GM12878 (cell line): Measurements from ENCODE around the gene SPAST. TPM values are rescaled to one million over a fixed set of nuclear protein-coding genes. Genes with fewer than 3 reads are reported as not detected.

Experiments used
- ATAC-seq: fragments of 200-7000 bp; cut with Tn5 transposase; 3 replicates; pipeline ENCODE4 v1.9.1; 2020; ENCODE audit warnings: mild to moderate bottlenecking, moderate library complexity
- BruUV-seq: library from RNA; stranded (reverse); fragments of 400-500 nt; replicated peaks from 2 replicates; lab custom pipeline; 2021; lab: Mats Ljungman, UMichigan
- CTCF ChIA-PET: fragments of 300-600 bp; sonication (Branson Sonifier 250); formaldehyde crosslinking; extraction: SDS; loops from one replicate; lab custom pipeline; 2021; ENCODE audit warnings: inconsistent platforms; lab: Yijun Ruan, JAX
- POLR2A ChIA-PET: fragments of 350-600 bp; formaldehyde crosslinking; extraction: SDS; loops from one replicate; lab custom pipeline; 2021; ENCODE audit warnings: inconsistent platforms; lab: Charles Lee
- RAD21 ChIA-PET: fragments of 300-600 bp; sonication (Branson Sonifier 250); formaldehyde crosslinking; loops from one replicate; lab custom pipeline; 2023; ENCODE audit warnings: antibody characterized with exemption; ENCODE audit not compliant: unreplicated experiment; lab: Charles Lee
- SMC1A ChIA-PET: fragments of 300-600 bp; sonication (Branson Sonifier 250); formaldehyde crosslinking; loops from one replicate; lab custom pipeline; 2023; ENCODE audit not compliant: unreplicated experiment, uncharacterized antibody; lab: Charles Lee
- DNase-seq: peaks from one replicate; pipeline ENCODE4 v3.0.0-alpha.2; 2011; ENCODE audit warnings: low read depth, low spot score
- FAIRE-seq: peaks from 3 replicates; lab custom pipeline; 2011; peaks lifted over from hg19 to GRCh38; lab: Jason Lieb, UNC
- H2AFZ ChIP-seq: 2 replicates; pipeline ENCODE4 v1.6.0; 2011; ENCODE audit warnings: low read depth, low read length, control low read depth; ENCODE audit not compliant: control insufficient read depth
- H3K27ac ChIP-seq: 2 replicates; pipeline ENCODE4 v1.5.1; 2011; ENCODE audit warnings: control low read depth; ENCODE audit not compliant: control insufficient read depth, insufficient read depth
- H3K27me3 ChIP-seq, 2 experiments: replicated peaks in 1 of 2; 2 replicates each; pipeline versions ENCODE4 v1.6.0 to v1.6.1; 2011; ENCODE audit warnings: low read length in 1 of 2; ENCODE audit not compliant: control insufficient read depth in 2 of 2, insufficient read depth in 2 of 2
- H3K36me3 ChIP-seq, 2 experiments: 2 replicates each; pipeline ENCODE4 v1.5.1; 2011; ENCODE audit warnings: low read length in 1 of 2; ENCODE audit not compliant: control insufficient read depth in 2 of 2, insufficient read depth in 2 of 2
- H3K4me1 ChIP-seq: 2 replicates; pipeline ENCODE4 v1.6.1; 2011; ENCODE audit warnings: mild to moderate bottlenecking, low read length, moderate library complexity, mixed read lengths; ENCODE audit not compliant: control insufficient read depth, insufficient read depth
- H3K4me2 ChIP-seq: 2 replicates; pipeline ENCODE4 v1.6.0; 2011; ENCODE audit warnings: control low read depth; ENCODE audit not compliant: control insufficient read depth, insufficient read depth
- H3K4me3 ChIP-seq: fragments of 200-600 bp; sonication (generic); 2 replicates; pipeline ENCODE4 v1.5.1; 2016
- H3K79me2 ChIP-seq: 2 replicates; pipeline ENCODE4 v1.6.0; 2011; ENCODE audit warnings: low read length; ENCODE audit not compliant: control insufficient read depth, insufficient read depth
- H3K9ac ChIP-seq: 2 replicates; pipeline ENCODE4 v1.8.0; 2011; ENCODE audit warnings: low read length, control low read depth, mixed read lengths; ENCODE audit not compliant: control insufficient read depth, insufficient read depth
- H3K9me3 ChIP-seq: replicated peaks from 3 replicates; pipeline ENCODE4 v1.5.1; 2011; ENCODE audit warnings: mild to moderate bottlenecking, low read length; ENCODE audit not compliant: control insufficient read depth, insufficient read depth
- H4K20me1 ChIP-seq: 2 replicates; pipeline ENCODE4 v1.6.0; 2011; ENCODE audit not compliant: control insufficient read depth, insufficient read depth
- EP300 ChIP-seq, 2 experiments: fragments of 150-350 bp in 1 of 2; IDR thresholded peaks; 2 replicates each; pipeline ENCODE4 v1.6.1; 2011 to 2012; ENCODE audit warnings: low read depth in 2 of 2, low read length in 2 of 2, borderline replicate concordance in 1 of 2, improper control_type of control experiment in 1 of 2, inconsistent platforms in 1 of 2; ENCODE audit not compliant: control insufficient read depth in 1 of 2
- ETV6 ChIP-seq, 2 experiments: fragments of 450-650 bp in 1 of 2; IDR thresholded peaks in 1 of 2; conservative IDR thresholded peaks in 1 of 2; 2 replicates each; pipeline ENCODE4 v1.6.1; 2014; ENCODE audit warnings: antibody characterized with exemption in 1 of 2, borderline replicate concordance in 1 of 2, low read depth in 1 of 2, mild to moderate bottlenecking in 1 of 2, moderate library complexity in 1 of 2
- HDAC2 ChIP-seq: fragments of 200-600 bp; sonication (generic); IDR thresholded peaks from 2 replicates; pipeline ENCODE4 v1.6.1; 2017
- MLLT1 ChIP-seq: fragments of 450-650 bp; IDR thresholded peaks from 2 replicates; pipeline ENCODE4 v1.6.1; 2016; ENCODE audit warnings: mild to moderate bottlenecking
- MTA2 ChIP-seq: fragments of 450-650 bp; IDR thresholded peaks from 2 replicates; pipeline ENCODE4 v1.6.1; 2016; ENCODE audit warnings: low read depth, mild to moderate bottlenecking, moderate library complexity
- MYB ChIP-seq: fragments of 150-350 bp; IDR thresholded peaks from 2 replicates; pipeline ENCODE4 v1.6.1; 2014; ENCODE audit warnings: mild to moderate bottlenecking, low read depth, low read length, borderline replicate concordance
- NFYA ChIP-seq: IDR thresholded peaks from 2 replicates; pipeline ENCODE4 v1.6.1; 2011; ENCODE audit warnings: low read depth, mild to moderate bottlenecking, low read length, improper control_type of control experiment, borderline replicate concordance
- TARDBP ChIP-seq: IDR thresholded peaks from 2 replicates; pipeline ENCODE4 v1.6.1; 2016; ENCODE audit warnings: borderline replicate concordance
- ZNF207 ChIP-seq: fragments of 450-650 bp; IDR thresholded peaks from 2 replicates; pipeline ENCODE4 v1.6.1; 2014; ENCODE audit warnings: antibody characterized with exemption, mild to moderate bottlenecking, borderline replicate concordance
- ZNF687 ChIP-seq: fragments of 450-650 bp; IDR thresholded peaks from 2 replicates; pipeline ENCODE4 v1.6.1; 2017; ENCODE audit warnings: mild to moderate bottlenecking, moderate library complexity
- whole genome bisulfite sequencing: methylation state at CpG from one replicate; pipeline ENCODE4 v1.1.6; 2016; ENCODE audit warnings: low lambda C conversion rate; ENCODE audit not compliant: insufficient replicate concordance, insufficient coverage; ENCODE audit errors: missing lambda C conversion rate; 5-methylcytosine and 5-hydroxymethylcytosine counted together
- in situ Hi-C: fragments of 300-500 bp; cut with MboI; formaldehyde crosslinking; loops from 9 replicates; pipeline ENCODE4 v1.14.3; 2018; ENCODE audit warnings: mixed read lengths
- intact Hi-C: fragments of 100-400 bp; cut with micrococcal nuclease; formaldehyde crosslinking; loops from one replicate; pipeline ENCODE4 v1.14.2; 2022; ENCODE audit not compliant: unreplicated experiment
- polyA plus RNA-seq, 11 experiments: library from polyadenylated mRNA; depleted of rRNA in 4 of 11; unstranded in 6 of 11; stranded (reverse) in 5 of 11; fragments of >200 nt; fragmentation: Nextera tagmentation in 4 of 11; fragmentation: Illumina TruSeq in 1 of 11; extraction: Ambion mirVana in 4 of 11; extraction: Trizol in 1 of 11; gene quantifications; 1 replicate in 1 of 11; 2 replicates in 10 of 11; pipeline versions ENCODE4 v1.2.1 to v1.2.3, GENCODE V29; 2011 to 2016; ENCODE audit warnings: inconsistent platforms in 2 of 11, missing spikeins in 2 of 11, low read depth in 1 of 11
- total RNA-seq, 4 experiments: library from RNA; depleted of rRNA in 3 of 4; stranded (reverse); fragments of >200 nt in 3 of 4; fragmentation: Illumina TruSeq in 1 of 4; extraction: Trizol in 1 of 4; gene quantifications; 2 replicates each; pipeline versions ENCODE4 v1.2.1 to v1.2.3, GENCODE V29; 2013 to 2021

SPAST gene
- total and polyA plus RNA-seq, 10 of the 15 experiments (the other 5 are each of a cell fraction or from before 2014, with no cell fraction given): 4.3 to 21.3 (median 10.0) TPM

GRCh38 chr2:32067549-32067948 lies 4.2 kb downstream of the SPAST start:
- no peaks in the 10 kb centered on the region for H3K9me3 ChIP-seq
- no peaks in the 10 kb centered on the region for H3K27me3 ChIP-seq
- FAIRE-seq (no peak), DNase-seq (no peak), ATAC-seq (no peak)
- WGBS: 95% methylated on average over 2 of the region's 2 CpGs
- H3K4me2 ChIP-seq: no peak overlapping the region
- POLR2A ChIA-PET: interaction anchor here (0.6 kb wide), 2 partner anchors 40 to 300 kb away, joined by 3 to 6 read pairs; no protein-coding TSS in a partner anchor
- H3K4me1 ChIP-seq: peaks cover 7% of the 10 kb centered on the region; the same call in 1 of the 2 replicates
- peaks cover 8% of the 10 kb centered on the region for H3K79me2 ChIP-seq
- no peak overlapping the region for H3K9ac ChIP-seq
- in situ Hi-C loops (no loop called here), intact Hi-C loops (no loop called here)
- SMC1A ChIA-PET: interaction anchor here (0.9 to 1.1 kb wide), 2 partner anchors 25 to 98 kb away, joined by 3 to 4 read pairs; partner anchors contain the start of gene SLC30A6
- CTCF ChIA-PET: interaction anchor here (0.6 to 0.7 kb wide), 2 partner anchors 28 to 564 kb away, joined by 3 read pairs; partner anchors contain the start of gene DPY30
- H3K27ac ChIP-seq: no peak overlapping the region
- TF ChIP-seq MTA2 (no peak), TARDBP (no peak), EP300 (IDR thresholded peaks at IDR 0.05; ENCODE audit: borderline replicate concordance in 1 of 2, control insufficient read depth in 1 of 2, low read depth in 2 of 2, low read length in 2 of 2) (no peak), MYB (no peak), NFYA (no peak), ETV6 (conservative IDR thresholded peaks at IDR 0.05 in 1 of 2, IDR thresholded peaks at IDR 0.05 in 1 of 2; ENCODE audit: borderline replicate concordance in 1 of 2, low read depth in 1 of 2) (no peak), ZNF687 (no peak), HDAC2 (no peak), ZNF207 (no peak), MLLT1 (no peak)
- H3K36me3 ChIP-seq: no peaks in the 10 kb centered on the region
- H4K20me1 ChIP-seq: no peaks in the 10 kb centered on the region
- BruUV-seq: no TSS peak
- H3K4me3 ChIP-seq: no peak overlapping the region
- no peak overlapping the region for H2AFZ ChIP-seq
- RAD21 ChIA-PET: no interaction called here
